IPS-18a (cell line): ENCODE measurements around the gene ZNF442.
"Not testable (repeated sequence)": the region's sequence is repeated elsewhere in the genome, so short reads cannot be mapped to it uniquely, and the experiment has no call there.

ENCODE experiments used
- H3K27ac ChIP-seq: one replicate; pipeline ENCODE4 v1.5.1; 2013; ENCODE audit warnings: low read length
- H3K27me3 ChIP-seq: one replicate; pipeline ENCODE4 v1.6.1; 2013; ENCODE audit warnings: mild to moderate bottlenecking, low read length; ENCODE audit not compliant: control insufficient read depth, insufficient read depth
- H3K36me3 ChIP-seq: one replicate; pipeline ENCODE4 v1.6.1; 2013; ENCODE audit warnings: low read depth, low read length; ENCODE audit not compliant: control insufficient read depth
- H3K4me1 ChIP-seq: one replicate; pipeline ENCODE4 v1.6.1; 2013; ENCODE audit warnings: low read depth, low read length; ENCODE audit not compliant: control insufficient read depth
- H3K4me3 ChIP-seq: one replicate; pipeline ENCODE4 v1.5.1; 2013; ENCODE audit warnings: low read length
- H3K9ac ChIP-seq: one replicate; pipeline ENCODE4 v1.6.1; 2013; ENCODE audit warnings: mild to moderate bottlenecking, low read length, moderate library complexity
- H3K9me3 ChIP-seq: one replicate; pipeline ENCODE4 v1.6.1; 2013; ENCODE audit warnings: low read depth, low read length; ENCODE audit not compliant: control insufficient read depth

Gene ZNF442

DNA sequence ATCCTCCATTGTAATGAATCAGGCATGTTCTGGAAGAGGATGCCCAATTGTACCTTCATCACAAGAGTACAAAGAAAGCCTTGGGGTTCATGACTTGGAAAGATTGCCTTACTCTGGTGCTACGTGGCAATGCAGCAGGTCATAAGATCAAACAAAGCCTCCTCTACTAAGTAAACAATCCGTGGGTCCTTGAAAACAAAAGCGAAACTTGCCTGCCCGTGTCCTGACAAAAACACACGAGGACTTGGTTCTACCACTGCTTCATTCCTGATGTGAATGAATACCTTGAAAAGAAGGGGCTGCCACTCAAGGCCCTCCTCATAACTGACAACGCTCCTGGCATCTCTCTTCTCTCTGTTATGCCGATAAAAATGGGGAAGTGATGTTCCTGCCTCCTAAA is 50.9 kb downstream of the ZNF442 start:
- Histone ChIP-seq H3K36me3 (no peaks in the 10 kb centered on the region), H3K9me3 (no peaks in the 10 kb centered on the region)

DNA sequence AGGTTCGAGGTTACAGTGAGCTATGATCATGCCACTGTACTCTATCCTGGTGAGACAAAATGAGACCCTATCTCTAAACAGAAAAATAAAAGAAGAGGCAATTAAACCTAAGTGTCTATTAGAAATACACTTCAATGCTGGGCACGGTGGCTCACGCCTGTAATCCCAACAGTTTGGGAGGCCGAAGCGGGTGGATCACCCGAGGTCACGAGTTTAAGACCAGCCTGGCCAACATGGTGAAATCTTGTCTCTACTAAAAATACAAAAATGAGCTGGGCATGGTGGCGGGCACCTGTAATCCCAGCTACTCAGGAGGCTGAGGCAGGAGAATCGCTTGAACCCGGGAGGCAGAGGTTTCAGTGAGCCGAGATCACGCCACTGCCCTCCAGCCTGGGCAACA is 56.6 kb downstream of the ZNF442 start:
- not testable (repeated sequence) for H3K4me1 ChIP-seq

More for the DNA sequence above, 50.9 kb downstream of the ZNF442 start:
- Histone ChIP-seq H3K27me3 (no peaks in the 10 kb centered on the region), H3K27ac (no peak overlapping the region), H3K4me3 (no peak overlapping the region), H3K4me1 (no peaks in the 10 kb centered on the region), H3K9ac (no peak overlapping the region)

More for the DNA sequence above, 56.6 kb downstream of the ZNF442 start:
- not testable (repeated sequence) for H3K27ac ChIP-seq, H3K9me3 ChIP-seq, H3K9ac ChIP-seq, H3K27me3 ChIP-seq, H3K4me3 ChIP-seq, H3K36me3 ChIP-seq
